Neural progenitor cell (in vitro differentiated cells): ENCODE data around the gene PRMT5. TPM values are rescaled to one million over a fixed set of nuclear protein-coding genes. Genes with fewer than 3 reads are reported as not detected.

Experiments used
- DNase-seq: peaks from one replicate; pipeline ENCODE4 v3.0.0-alpha.2; 2016; ENCODE audit warnings: low spot score
- H2AFZ ChIP-seq: fragments of 200-600 bp; sonication (generic); replicated peaks from 2 replicates; pipeline ENCODE4 v1.6.1; 2016; ENCODE audit warnings: antibody characterized with exemption
- H3F3A ChIP-seq: fragments of 200-600 bp; sonication (generic); 2 replicates; pipeline ENCODE4 v1.6.1; 2016; ENCODE audit warnings: antibody characterized with exemption, low read depth
- H3K27ac ChIP-seq: fragments of 200-600 bp; sonication (generic); 2 replicates; pipeline ENCODE4 v1.5.1; 2016; ENCODE audit warnings: mild to moderate bottlenecking
- H3K27me3 ChIP-seq: fragments of 200-600 bp; sonication (generic); 2 replicates; pipeline ENCODE4 v1.6.1; 2016; ENCODE audit warnings: mild to moderate bottlenecking, moderate library complexity
- H3K36me3 ChIP-seq: fragments of 200-600 bp; sonication (generic); 2 replicates; pipeline ENCODE4 v1.5.1; 2016
- H3K4me1 ChIP-seq: fragments of 200-600 bp; sonication (generic); 2 replicates; pipeline ENCODE4 v1.6.1; 2016; ENCODE audit warnings: mixed run types
- H3K4me2 ChIP-seq: fragments of 200-600 bp; sonication (generic); 2 replicates; pipeline ENCODE4 v1.6.1; 2016
- H3K4me3 ChIP-seq: fragments of 200-600 bp; sonication (generic); 2 replicates; pipeline ENCODE4 v1.5.1; 2016
- H3K79me2 ChIP-seq: fragments of 200-600 bp; sonication (generic); 2 replicates; pipeline ENCODE4 v1.6.1; 2016; ENCODE audit warnings: low read depth
- H3K9ac ChIP-seq: fragments of 200-600 bp; sonication (generic); 2 replicates; pipeline ENCODE4 v1.6.1; 2016
- H3K9me3 ChIP-seq: fragments of 200-600 bp; sonication (generic); 2 replicates; pipeline ENCODE4 v1.5.1; 2016; ENCODE audit warnings: low read depth
- H4K20me1 ChIP-seq: fragments of 200-600 bp; sonication (generic); 2 replicates; pipeline ENCODE4 v1.6.1; 2016; ENCODE audit warnings: low read depth
- H3K27ac Mint-ChIP-seq: 3 replicates; pipeline ENCODE4 v1.8.0; 2021; ENCODE audit warnings: mixed read lengths
- H3K27me3 Mint-ChIP-seq: 2 replicates; pipeline ENCODE4 v1.8.0; 2022; ENCODE audit warnings: low read depth, mild to moderate bottlenecking, inconsistent platforms, moderate library complexity, mixed read lengths; ENCODE audit not compliant: insufficient read depth
- H3K36me3 Mint-ChIP-seq: 3 replicates; pipeline ENCODE4 v1.8.0; 2021; ENCODE audit warnings: mixed read lengths
- H3K4me1 Mint-ChIP-seq: 3 replicates; pipeline ENCODE4 v1.8.0; 2021; ENCODE audit warnings: mixed read lengths
- H3K4me3 Mint-ChIP-seq: 3 replicates; pipeline ENCODE4 v1.8.0; 2021; ENCODE audit warnings: mild to moderate bottlenecking, moderate library complexity, mixed read lengths
- H3K9me3 Mint-ChIP-seq: 3 replicates; pipeline ENCODE4 v1.8.0; 2020; ENCODE audit warnings: mixed read lengths
- EZH2 ChIP-seq: fragments of 200-600 bp; sonication (generic); IDR thresholded peaks from 2 replicates; pipeline ENCODE4 v1.6.1; 2017; ENCODE audit warnings: antibody characterized with exemption, mild to moderate bottlenecking, moderate library complexity
- EZH2phosphoT487 ChIP-seq: fragments of 200-600 bp; sonication (generic); IDR thresholded peaks from 2 replicates; pipeline ENCODE4 v1.6.1; 2017; ENCODE audit warnings: antibody characterized with exemption
- total RNA-seq: library from RNA; depleted of rRNA; stranded (reverse); fragments of >200 nt; gene quantifications from 2 replicates; pipeline ENCODE4 v1.2.3, GENCODE V29; 2015; ENCODE audit warnings: low replicate concordance
- TF ChIP-seq, protein P1 (sequence below): fragments of 200-600 bp; sonication (generic); IDR thresholded peaks from 2 replicates; pipeline ENCODE4 v1.5.1; 2017; ENCODE audit warnings: antibody characterized with exemption, mild to moderate bottlenecking

Gene PRMT5
- total RNA-seq, 1 donor from 2014 or later, result 54.6 TPM

DNA sequence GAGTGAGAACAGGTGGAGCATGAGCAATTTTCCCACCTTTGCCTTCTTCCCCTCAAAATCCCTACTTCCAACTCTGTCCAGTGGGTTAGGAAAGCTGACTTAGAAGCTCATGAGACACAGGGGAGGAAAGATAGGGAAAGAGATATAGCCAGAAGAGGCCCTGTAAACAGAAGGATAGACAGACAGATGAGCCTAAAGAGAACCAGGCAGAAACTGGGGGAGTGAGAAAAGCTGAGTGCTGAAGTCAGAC is 48.2 kb upstream of the PRMT5 start:
- H3K27me3 Mint-ChIP-seq, result peaks cover 21% of the 10 kb centered on the region
- peaks cover 7% of the 10 kb centered on the region for H3K36me3 ChIP-seq
- H3K36me3 Mint-ChIP-seq, result peaks cover 48% of the 10 kb centered on the region
- H3K4me2 ChIP-seq, result peak overlapping the region; percentile 92
- peak overlapping the region; percentile 99 for H3K27ac ChIP-seq
- H3F3A ChIP-seq, result peaks cover 79% of the 10 kb centered on the region
- peaks cover 85% of the 10 kb centered on the region for H4K20me1 ChIP-seq
- peak overlapping the region; percentile 90 for H3K4me3 Mint-ChIP-seq
- peaks cover 51% of the 10 kb centered on the region for H3K4me1 ChIP-seq
- H3K9me3 ChIP-seq, result no peaks in the 10 kb centered on the region
- peak overlapping the region; percentile 31 for H3K4me3 ChIP-seq
- no peak for DNase-seq
- peak overlapping the region; percentile 98 for H3K27ac Mint-ChIP-seq
- peaks cover 61% of the 10 kb centered on the region for H3K4me1 Mint-ChIP-seq
- no peaks in the 10 kb centered on the region for H3K27me3 ChIP-seq
- no peaks in the 10 kb centered on the region for H3K9me3 Mint-ChIP-seq
- peaks cover 92% of the 10 kb centered on the region for H3K79me2 ChIP-seq
- TF ChIP-seq EZH2phosphoT487 (no peak), EZH2 (no peak)
- TF ChIP-seq, protein P1, sequence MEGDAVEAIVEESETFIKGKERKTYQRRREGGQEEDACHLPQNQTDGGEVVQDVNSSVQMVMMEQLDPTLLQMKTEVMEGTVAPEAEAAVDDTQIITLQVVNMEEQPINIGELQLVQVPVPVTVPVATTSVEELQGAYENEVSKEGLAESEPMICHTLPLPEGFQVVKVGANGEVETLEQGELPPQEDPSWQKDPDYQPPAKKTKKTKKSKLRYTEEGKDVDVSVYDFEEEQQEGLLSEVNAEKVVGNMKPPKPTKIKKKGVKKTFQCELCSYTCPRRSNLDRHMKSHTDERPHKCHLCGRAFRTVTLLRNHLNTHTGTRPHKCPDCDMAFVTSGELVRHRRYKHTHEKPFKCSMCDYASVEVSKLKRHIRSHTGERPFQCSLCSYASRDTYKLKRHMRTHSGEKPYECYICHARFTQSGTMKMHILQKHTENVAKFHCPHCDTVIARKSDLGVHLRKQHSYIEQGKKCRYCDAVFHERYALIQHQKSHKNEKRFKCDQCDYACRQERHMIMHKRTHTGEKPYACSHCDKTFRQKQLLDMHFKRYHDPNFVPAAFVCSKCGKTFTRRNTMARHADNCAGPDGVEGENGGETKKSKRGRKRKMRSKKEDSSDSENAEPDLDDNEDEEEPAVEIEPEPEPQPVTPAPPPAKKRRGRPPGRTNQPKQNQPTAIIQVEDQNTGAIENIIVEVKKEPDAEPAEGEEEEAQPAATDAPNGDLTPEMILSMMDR, result no peak
- peak overlapping the region; percentile 12 for H3K9ac ChIP-seq
- H2AFZ ChIP-seq, result no peak overlapping the region

DNA sequence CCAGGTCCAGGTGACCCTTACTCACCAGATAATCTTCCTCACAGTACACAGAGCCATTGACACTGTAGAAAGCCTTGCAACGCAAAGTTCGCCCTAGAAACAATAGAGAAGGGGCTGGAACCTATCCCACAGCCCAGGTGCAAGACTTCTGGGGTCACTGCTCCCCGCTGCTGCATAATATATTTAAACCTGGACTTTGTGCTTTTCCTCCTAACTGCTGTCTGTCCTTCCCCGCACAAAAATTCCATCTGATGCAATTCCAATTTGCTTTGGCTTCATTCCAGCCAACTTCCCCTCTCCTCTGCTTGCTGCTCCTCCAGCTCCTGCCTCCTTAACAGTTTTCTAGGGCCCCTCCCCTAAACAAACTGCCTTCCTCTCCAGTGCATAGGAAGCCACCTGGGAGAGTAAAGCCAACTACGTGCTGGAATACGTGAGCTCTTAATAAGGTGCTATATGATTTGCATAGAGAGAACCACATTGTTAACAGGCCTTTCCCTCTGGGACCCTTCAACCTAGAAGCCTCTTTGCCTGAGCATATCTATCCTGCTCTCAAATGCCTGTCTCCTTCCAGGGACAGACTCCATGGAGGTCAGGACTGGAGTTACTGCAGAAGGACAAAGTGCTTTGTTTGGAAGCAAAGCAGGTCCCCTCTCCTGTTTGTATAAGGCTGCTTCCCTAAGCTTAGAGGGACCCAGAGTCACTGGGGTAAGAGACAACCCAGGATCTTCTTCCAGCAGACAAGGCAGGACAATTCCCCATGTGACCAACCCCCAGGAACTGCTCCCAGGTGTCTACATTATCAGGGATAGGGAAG is 47.7 kb upstream of the PRMT5 start:
- Histone ChIP-seq H3K4me1 (peaks cover 51% of the 10 kb centered on the region), H2AFZ (no peak overlapping the region), H3K4me2 (peak overlapping the region; percentile 92), H3K9me3 (no peaks in the 10 kb centered on the region), H4K20me1 (peaks cover 88% of the 10 kb centered on the region), H3K27me3 (no peaks in the 10 kb centered on the region), H3K4me3 (peak overlapping the region; percentile 31), H3K36me3 (peaks cover 12% of the 10 kb centered on the region), H3K27ac (peak overlapping the region; percentile 99), H3K9ac (peak overlapping the region; percentile 12), H3K79me2 (peaks cover 87% of the 10 kb centered on the region), H3F3A (peaks cover 84% of the 10 kb centered on the region)
- Mint-ChIP-seq H3K36me3 (peaks cover 52% of the 10 kb centered on the region), H3K27me3 (peaks cover 22% of the 10 kb centered on the region), H3K27ac (peak overlapping the region; percentile 98), H3K4me1 (peaks cover 61% of the 10 kb centered on the region), H3K9me3 (no peaks in the 10 kb centered on the region), H3K4me3 (peak overlapping the region; percentile 90)
- TF ChIP-seq EZH2phosphoT487, result no peak
- TF ChIP-seq, protein P1, result no peak
- TF ChIP-seq EZH2, result no peak
- no peak for DNase-seq

DNA sequence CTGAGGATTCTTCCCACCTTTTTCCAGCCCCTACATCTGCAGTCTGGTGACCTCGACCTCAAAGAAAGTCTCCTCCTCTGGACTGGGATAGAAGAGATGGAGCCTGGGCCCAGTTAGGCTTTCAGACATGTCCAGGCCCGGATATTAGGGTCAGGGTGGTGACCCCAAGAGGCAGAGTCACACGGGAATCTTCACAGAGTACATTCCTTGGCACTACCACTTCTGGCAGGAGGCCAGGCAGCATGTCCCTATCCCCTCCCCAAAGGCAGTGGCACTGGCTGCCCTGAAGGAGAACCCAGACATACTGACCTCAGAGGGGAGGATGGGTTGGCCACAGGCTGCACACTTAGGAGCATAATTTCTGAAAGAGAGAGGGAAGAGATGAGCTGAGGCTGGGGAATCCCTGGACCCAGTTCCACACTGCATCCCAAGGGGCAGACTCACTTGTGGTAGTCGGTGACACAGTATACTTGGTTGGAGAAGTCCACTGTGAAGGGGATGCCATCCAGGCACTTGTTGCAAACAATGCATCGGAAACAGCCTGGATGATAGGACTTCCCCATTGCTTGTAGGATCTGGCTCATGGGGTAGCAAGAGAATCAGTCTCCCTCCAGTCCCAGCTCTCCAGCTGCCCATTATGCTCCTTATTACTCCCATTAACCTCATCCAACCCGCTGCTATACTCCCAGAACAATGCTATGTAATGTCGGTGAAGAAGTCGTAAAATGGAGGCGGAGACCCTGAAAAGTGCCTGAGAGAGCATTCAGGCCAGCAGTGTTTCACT is 45.5 kb upstream of the PRMT5 start:
- peaks cover 66% of the 10 kb centered on the region for H3K79me2 ChIP-seq
- peaks cover 73% of the 10 kb centered on the region for H4K20me1 ChIP-seq
- H2AFZ ChIP-seq, result no peak overlapping the region
- no peak overlapping the region for H3K4me3 Mint-ChIP-seq
- H3F3A ChIP-seq, result peaks cover 96% of the 10 kb centered on the region
- H3K4me2 ChIP-seq, result no peak overlapping the region
- H3K4me1 Mint-ChIP-seq, result peaks cover 55% of the 10 kb centered on the region
- peak overlapping the region; percentile 13 for H3K27ac Mint-ChIP-seq
- H3K27me3 ChIP-seq, result no peaks in the 10 kb centered on the region
- peaks cover 22% of the 10 kb centered on the region for H3K27me3 Mint-ChIP-seq
- H3K27ac ChIP-seq, result peak overlapping the region; percentile 41
- H3K36me3 Mint-ChIP-seq, result peaks cover 50% of the 10 kb centered on the region
- H3K36me3 ChIP-seq, result peaks cover 20% of the 10 kb centered on the region
- H3K9me3 Mint-ChIP-seq, result no peaks in the 10 kb centered on the region
- H3K4me3 ChIP-seq, result no peak overlapping the region
- TF ChIP-seq EZH2phosphoT487, result no peak
- no peak for TF ChIP-seq EZH2
- TF ChIP-seq, protein P1, result no peak
- no peak for DNase-seq
- no peak overlapping the region for H3K9ac ChIP-seq
- H3K9me3 ChIP-seq, result no peaks in the 10 kb centered on the region
- peaks cover 46% of the 10 kb centered on the region for H3K4me1 ChIP-seq
